BJ (cell line): ENCODE results near the gene TRPC6. TPM values are rescaled to one million over a fixed set of nuclear protein-coding genes. Genes with fewer than 3 reads are reported as not detected.

Source experiments
- CTCF ChIA-PET: fragments of 350-600 bp; formaldehyde crosslinking; extraction: SDS; loops from one replicate; lab custom pipeline; 2021; ENCODE audit warnings: antibody characterized with exemption, inconsistent platforms; lab: Yijun Ruan, JAX
- POLR2A ChIA-PET: fragments of 300-600 bp; sonication (Branson Sonifier 250); formaldehyde crosslinking; extraction: SDS; loops from one replicate; lab custom pipeline; 2021; ENCODE audit warnings: antibody characterized with exemption; lab: Charles Lee
- DNase-seq: peaks from one replicate; pipeline ENCODE4 v3.0.0-alpha.2; 2011; ENCODE audit warnings: low read depth
- H3K27me3 ChIP-seq: 2 replicates; pipeline ENCODE4 v1.6.0; 2011; ENCODE audit warnings: low read length; ENCODE audit not compliant: control insufficient read depth, insufficient read depth
- H3K36me3 ChIP-seq: 2 replicates; pipeline ENCODE4 v1.5.1; 2011; ENCODE audit warnings: low read length; ENCODE audit not compliant: control insufficient read depth, insufficient read depth
- H3K4me3 ChIP-seq: 2 replicates; pipeline ENCODE4 v1.5.1; 2011; ENCODE audit warnings: low read depth, mild to moderate bottlenecking, control low read depth, low read length
- polyA plus RNA-seq: library from polyadenylated mRNA; depleted of rRNA; stranded (reverse); fragments of >200 nt; gene quantifications from 2 replicates; pipeline ENCODE4 v1.2.3, GENCODE V29; 2011
- TF ChIP-seq, protein P1 (sequence below): IDR thresholded peaks from 2 replicates; pipeline ENCODE4 v1.5.1; 2011; ENCODE audit warnings: low read depth, mild to moderate bottlenecking, control low read depth, inconsistent platforms, low read length, moderate library complexity; ENCODE audit not compliant: insufficient read depth

TRPC6 gene
- polyA plus RNA-seq, 1 experiment, result 5.3 TPM

DNA sequence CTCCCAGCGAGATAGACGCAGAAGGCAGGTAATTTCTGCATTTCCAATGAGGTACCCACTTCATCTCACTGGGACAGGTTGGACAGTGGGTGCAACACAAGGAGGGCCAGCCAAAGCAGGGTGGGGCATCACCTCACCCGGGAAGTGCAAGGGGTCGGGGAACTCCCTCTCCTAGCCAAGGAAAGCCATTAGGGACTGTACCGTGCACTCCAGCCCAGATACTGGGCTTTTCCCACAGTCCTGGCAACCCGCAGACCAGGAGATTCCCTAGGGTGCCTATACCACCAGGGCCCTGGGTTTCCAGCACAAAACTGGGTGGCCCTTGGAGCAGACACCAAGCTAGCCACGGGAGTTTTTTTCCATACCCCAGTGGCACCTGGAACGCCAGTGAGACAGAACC lies 17.2 kb downstream of the TRPC6 start:
- no peak for DNase-seq
- H3K4me3 ChIP-seq, result no peak overlapping the region
- H3K27me3 ChIP-seq, result no peaks in the 10 kb centered on the region
- CTCF ChIA-PET, result no interaction called here
- POLR2A ChIA-PET, result no interaction called here
- TF ChIP-seq, protein P1, sequence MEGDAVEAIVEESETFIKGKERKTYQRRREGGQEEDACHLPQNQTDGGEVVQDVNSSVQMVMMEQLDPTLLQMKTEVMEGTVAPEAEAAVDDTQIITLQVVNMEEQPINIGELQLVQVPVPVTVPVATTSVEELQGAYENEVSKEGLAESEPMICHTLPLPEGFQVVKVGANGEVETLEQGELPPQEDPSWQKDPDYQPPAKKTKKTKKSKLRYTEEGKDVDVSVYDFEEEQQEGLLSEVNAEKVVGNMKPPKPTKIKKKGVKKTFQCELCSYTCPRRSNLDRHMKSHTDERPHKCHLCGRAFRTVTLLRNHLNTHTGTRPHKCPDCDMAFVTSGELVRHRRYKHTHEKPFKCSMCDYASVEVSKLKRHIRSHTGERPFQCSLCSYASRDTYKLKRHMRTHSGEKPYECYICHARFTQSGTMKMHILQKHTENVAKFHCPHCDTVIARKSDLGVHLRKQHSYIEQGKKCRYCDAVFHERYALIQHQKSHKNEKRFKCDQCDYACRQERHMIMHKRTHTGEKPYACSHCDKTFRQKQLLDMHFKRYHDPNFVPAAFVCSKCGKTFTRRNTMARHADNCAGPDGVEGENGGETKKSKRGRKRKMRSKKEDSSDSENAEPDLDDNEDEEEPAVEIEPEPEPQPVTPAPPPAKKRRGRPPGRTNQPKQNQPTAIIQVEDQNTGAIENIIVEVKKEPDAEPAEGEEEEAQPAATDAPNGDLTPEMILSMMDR, result no peak
- no peaks in the 10 kb centered on the region for H3K36me3 ChIP-seq

DNA sequence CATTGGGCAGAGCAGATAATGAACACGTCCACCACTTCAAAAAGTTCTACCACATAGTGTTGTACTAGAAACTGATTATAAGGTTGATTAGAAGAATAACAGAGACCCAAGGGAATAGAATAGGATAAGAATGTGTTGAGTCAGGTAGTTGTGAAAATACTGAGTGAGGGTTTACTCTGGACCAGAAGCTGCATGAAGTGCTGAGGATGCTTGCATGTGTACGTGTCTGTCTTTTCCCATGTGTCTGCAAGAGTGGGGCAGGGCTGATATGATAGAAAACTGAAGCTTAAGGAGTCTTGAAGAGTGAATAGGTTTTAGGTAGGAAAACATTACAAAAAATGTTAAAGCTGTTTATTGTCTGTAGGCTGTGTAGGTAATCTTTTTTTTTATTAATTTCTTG lies 20.6 kb downstream of the TRPC6 start:
- TF ChIP-seq, protein P1, result no peak
- POLR2A ChIA-PET, result no interaction called here
- Histone ChIP-seq H3K27me3 (no peaks in the 10 kb centered on the region), H3K36me3 (no peaks in the 10 kb centered on the region), H3K4me3 (no peak overlapping the region)
- no peak for DNase-seq
- CTCF ChIA-PET, result interaction anchor here (0.6 to 1.5 kb wide), 2 partner anchors 42 to 97 kb away, joined by 3 read pairs; no protein-coding TSS in a partner anchor

DNA sequence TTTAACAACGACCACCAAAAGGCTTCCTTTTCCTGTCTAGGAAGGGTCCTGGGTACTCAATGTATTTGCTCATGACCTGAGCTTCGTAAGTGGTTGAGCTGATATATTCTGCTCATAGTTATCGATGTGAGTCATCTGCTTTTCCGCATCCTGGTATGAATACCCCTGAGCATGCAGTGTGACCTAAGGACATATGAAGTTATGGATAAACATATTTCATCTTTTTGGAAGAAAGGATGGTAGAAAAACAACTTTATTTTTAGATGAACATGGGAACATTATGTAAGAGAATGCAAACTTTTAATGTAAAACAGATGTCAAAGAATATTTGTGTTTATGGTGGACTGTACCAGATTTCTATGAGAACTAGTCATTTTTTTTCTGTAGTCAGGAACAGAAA lies 28.4 kb downstream of the TRPC6 start:
- TF ChIP-seq, protein P1, result no peak
- no peak overlapping the region for H3K4me3 ChIP-seq
- no peaks in the 10 kb centered on the region for H3K36me3 ChIP-seq
- DNase-seq, result no peak
- POLR2A ChIA-PET, result no interaction called here
- H3K27me3 ChIP-seq, result no peaks in the 10 kb centered on the region
- CTCF ChIA-PET, result no interaction called here

DNA sequence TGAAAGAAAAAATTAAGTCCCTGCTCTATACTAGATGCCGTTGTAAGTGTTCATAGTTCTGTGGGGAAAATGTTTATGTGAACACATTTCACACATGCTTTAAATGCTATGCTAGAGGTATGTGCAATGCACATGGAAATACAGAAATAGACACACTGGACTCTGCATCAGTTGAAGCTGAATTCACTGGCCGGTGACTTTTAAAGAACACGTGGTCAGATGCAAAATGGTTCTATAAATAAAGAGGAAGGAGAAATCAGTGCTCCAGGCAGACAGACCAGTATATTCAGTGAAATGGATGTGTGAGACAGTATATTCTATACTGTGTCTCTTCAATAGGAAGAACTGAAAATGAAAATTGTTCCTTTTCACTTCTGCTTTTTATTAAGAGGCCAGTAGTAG lies 29.9 kb downstream of the TRPC6 start:
- TF ChIP-seq, protein P1, result no peak
- no peaks in the 10 kb centered on the region for H3K36me3 ChIP-seq
- CTCF ChIA-PET, result interaction anchor here (0.6 kb wide), 1 partner anchor 101 kb away, joined by 3 read pairs; no protein-coding TSS in a partner anchor
- no peak overlapping the region for H3K4me3 ChIP-seq
- DNase-seq, result no peak
- POLR2A ChIA-PET, result interaction anchor here (0.6 kb wide), 1 partner anchor 19 kb away, joined by 3 read pairs; no protein-coding TSS in a partner anchor
- no peaks in the 10 kb centered on the region for H3K27me3 ChIP-seq

DNA sequence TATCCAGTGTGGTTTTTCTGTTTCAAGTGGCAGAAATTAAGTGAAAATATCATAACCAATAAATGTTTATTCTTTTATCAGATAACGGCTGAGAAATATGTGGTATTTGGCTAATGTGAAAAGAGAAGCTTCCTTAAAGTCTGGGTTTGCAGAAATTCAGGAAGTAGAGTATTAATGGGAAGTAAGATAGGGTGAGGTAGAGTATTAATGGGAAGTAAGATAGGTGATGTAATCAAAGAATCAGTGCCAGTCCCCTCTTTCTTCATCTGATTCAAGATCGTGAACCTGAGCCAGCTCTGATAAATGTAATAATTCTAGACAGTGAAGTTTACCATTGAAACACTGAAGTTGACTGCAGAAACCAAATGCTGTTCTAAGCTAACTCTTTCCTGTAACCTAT lies 30.9 kb downstream of the TRPC6 start:
- POLR2A ChIA-PET, result interaction anchor here (0.6 kb wide), 1 partner anchor 182 kb away, joined by 3 read pairs; no protein-coding TSS in a partner anchor
- DNase-seq, result no peak
- no peaks in the 10 kb centered on the region for H3K27me3 ChIP-seq
- H3K36me3 ChIP-seq, result no peaks in the 10 kb centered on the region
- TF ChIP-seq, protein P1, result no peak
- CTCF ChIA-PET, result no interaction called here
- no peak overlapping the region for H3K4me3 ChIP-seq
